Measurements from ENCODE around the gene BEST4. TPM values are rescaled to one million over a fixed set of nuclear protein-coding genes. Genes with fewer than 3 reads are reported as not detected.

BEST4 gene
- total RNA-seq, 1 experiment from 2014 or later = 0.15 TPM

- no peak for DNase-seq (ENCODE audit: low read depth, low spot score)
- Histone ChIP-seq H3K36me3 (ENCODE audit: control insufficient read depth, insufficient read depth, low read length) (no peaks in the 10 kb centered on the region), H3K4me1 (ENCODE audit: control insufficient read depth, insufficient read depth, low read length) (no peaks in the 10 kb centered on the region), H3K9me3 (ENCODE audit: control insufficient read depth, insufficient read depth, low read depth, low read length) (no peaks in the 10 kb centered on the region), H3K4me3 (ENCODE audit: low read depth in 2 of 2, low read length in 2 of 2) (no peak overlapping the region), H3K27ac (ENCODE audit: low read length) (no peak overlapping the region), H3K27me3 (ENCODE audit: control insufficient read depth, insufficient read depth, low read length) (no peaks in the 10 kb centered on the region)
- no TSS peak for BruUV-seq (replicated peaks)
- TF ChIP-seq CTCF (IDR thresholded peaks at IDR 0.05) (no peak), SIN3A (IDR thresholded peaks at IDR 0.05; ENCODE audit: borderline replicate concordance, insufficient read depth, low read depth, low read length) (no peak), REST (IDR thresholded peaks at IDR 0.05; ENCODE audit: insufficient read depth in 1 of 2, low read depth in 2 of 2, low read length in 1 of 2) (no peak)
- in situ Hi-C loops (cut with HindIII; ENCODE audit: low pct_unique_long_range_greater_than_20kb, low sequenced_read_pairs) (no loop called here), intact Hi-C loops (cut with micrococcal nuclease; ENCODE audit: unreplicated experiment) (no loop called here)
- ATAC-seq = no peak
- ChIA-PET POLR2A (no interaction called here), CTCF (no interaction called here)
These were observed 41.0 kb upstream of the BEST4 start for GRCh38 chr1:44828841-44829440.

- Histone ChIP-seq H3K36me3 (ENCODE audit: control insufficient read depth, insufficient read depth, low read length) (no peaks in the 10 kb centered on the region), H3K9me3 (ENCODE audit: control insufficient read depth, insufficient read depth, low read depth, low read length) (no peaks in the 10 kb centered on the region), H3K27me3 (ENCODE audit: control insufficient read depth, insufficient read depth, low read length) (no peaks in the 10 kb centered on the region), H3K4me1 (ENCODE audit: control insufficient read depth, insufficient read depth, low read length) (no peaks in the 10 kb centered on the region), H3K4me3 (ENCODE audit: low read depth in 2 of 2, low read length in 2 of 2) (no peak overlapping the region), H3K27ac (ENCODE audit: low read length) (no peak overlapping the region)
- in situ Hi-C loops (cut with HindIII; ENCODE audit: low pct_unique_long_range_greater_than_20kb, low sequenced_read_pairs) = no loop called here
- ATAC-seq (no peak), DNase-seq (ENCODE audit: low read depth, low spot score) (no peak)
- TF ChIP-seq REST (IDR thresholded peaks at IDR 0.05; ENCODE audit: insufficient read depth in 1 of 2, low read depth in 2 of 2, low read length in 1 of 2) (no peak), CTCF (IDR thresholded peaks at IDR 0.05) (no peak), POLR2AphosphoS5 (IDR thresholded peaks at IDR 0.05; ENCODE audit: low read depth, low read length) (no peak), SIN3A (IDR thresholded peaks at IDR 0.05; ENCODE audit: borderline replicate concordance, insufficient read depth, low read depth, low read length) (no peak), TCF7L2 (IDR thresholded peaks at IDR 0.05; ENCODE audit: low read depth, low read length) (no peak)
- POLR2A ChIA-PET = no interaction called here
- BruUV-seq (replicated peaks) = no TSS peak
- CTCF ChIA-PET = interaction anchor here (0.5 kb wide), 1 partner anchor 114 kb away, joined by 4 read pairs; no protein-coding TSS in a partner anchor
- intact Hi-C loops (cut with micrococcal nuclease; ENCODE audit: unreplicated experiment) = no loop called here
These were observed 40.2 kb upstream of the BEST4 start for GRCh38 chr1:44828003-44828651.
